ENCODE data around the gene CDH13.

Gene CDH13

GRCh38 chr16:83509316-83509715, 882.5 kb downstream of the CDH13 start:
- Histone ChIP-seq H3K4me1 (ENCODE audit: low read length) (no peaks in the 10 kb centered on the region), H3K27me3 (replicated peaks; ENCODE audit: insufficient read depth, low read length) (no peaks in the 10 kb centered on the region), H2AFZ (ENCODE audit: low read length) (no peak overlapping the region), H3K4me3 (ENCODE audit: low read length) (no peak overlapping the region), H3K9me2 (replicated peaks; ENCODE audit: insufficient read depth, low read length) (no peaks in the 10 kb centered on the region), H3K9ac (ENCODE audit: low read length) (no peak overlapping the region), H3K79me2 (ENCODE audit: low read length) (no peaks in the 10 kb centered on the region), H3K9me3 (replicated peaks; ENCODE audit: insufficient read depth, low read length) (no peaks in the 10 kb centered on the region), H3K27ac (ENCODE audit: low read length) (no peak overlapping the region), H3F3A (ENCODE audit: insufficient read depth, low read length) (no peaks in the 10 kb centered on the region), H3K4me2 (ENCODE audit: low read depth, low read length) (no peak overlapping the region), H3K36me3 (replicated peaks; ENCODE audit: insufficient read depth, low read length) (no peaks in the 10 kb centered on the region), H4K20me1 (ENCODE audit: insufficient read depth, low read length) (no peaks in the 10 kb centered on the region)
- DNase-seq: no peak
- no peak for TF ChIP-seq EZH2 (optimal IDR thresholded peaks at IDR 0.05; ENCODE audit: low read depth, low read length)
- TF ChIP-seq CTCF (IDR thresholded peaks at IDR 0.05; ENCODE audit: low read length): no peak

- H3K4me3 ChIP-seq (ENCODE audit: low read length): no peak overlapping the region
- H3F3A ChIP-seq (ENCODE audit: insufficient read depth, low read length): no peaks in the 10 kb centered on the region
- no peaks in the 10 kb centered on the region for H3K4me1 ChIP-seq (ENCODE audit: low read length)
- H3K9ac ChIP-seq (ENCODE audit: low read length): no peak overlapping the region
- no peaks in the 10 kb centered on the region for H3K36me3 ChIP-seq (replicated peaks; ENCODE audit: insufficient read depth, low read length)
- H3K27ac ChIP-seq (ENCODE audit: low read length): no peak overlapping the region
- H2AFZ ChIP-seq (ENCODE audit: low read length): no peak overlapping the region
- no peaks in the 10 kb centered on the region for H3K9me3 ChIP-seq (replicated peaks; ENCODE audit: insufficient read depth, low read length)
- H3K9me2 ChIP-seq (replicated peaks; ENCODE audit: insufficient read depth, low read length): no peaks in the 10 kb centered on the region
- H4K20me1 ChIP-seq (ENCODE audit: insufficient read depth, low read length): no peaks in the 10 kb centered on the region
- no peaks in the 10 kb centered on the region for H3K27me3 ChIP-seq (replicated peaks; ENCODE audit: insufficient read depth, low read length)
- DNase-seq: no peak
- H3K79me2 ChIP-seq (ENCODE audit: low read length): no peaks in the 10 kb centered on the region
- TF ChIP-seq EZH2 (optimal IDR thresholded peaks at IDR 0.05; ENCODE audit: low read depth, low read length) (no peak), EZH2phosphoT487 (IDR thresholded peaks at IDR 0.05; ENCODE audit: low read length) (no peak)
- no peak overlapping the region for H3K4me2 ChIP-seq (ENCODE audit: low read depth, low read length)
These were observed 884.1 kb downstream of the CDH13 start for GRCh38 chr16:83510906-83511305.

- no peak overlapping the region for H3K4me3 ChIP-seq (ENCODE audit: low read length)
- H3K4me1 ChIP-seq (ENCODE audit: low read length): no peaks in the 10 kb centered on the region
- no peaks in the 10 kb centered on the region for H3K36me3 ChIP-seq (replicated peaks; ENCODE audit: insufficient read depth, low read length)
- H3K79me2 ChIP-seq (ENCODE audit: low read length): no peaks in the 10 kb centered on the region
- no peaks in the 10 kb centered on the region for H3K9me2 ChIP-seq (replicated peaks; ENCODE audit: insufficient read depth, low read length)
- no peaks in the 10 kb centered on the region for H3K9me3 ChIP-seq (replicated peaks; ENCODE audit: insufficient read depth, low read length)
- H3K27ac ChIP-seq (ENCODE audit: low read length): no peak overlapping the region
- DNase-seq: no peak
- TF ChIP-seq CTCF (IDR thresholded peaks at IDR 0.05; ENCODE audit: low read length): no peak
- TF ChIP-seq EZH2 (optimal IDR thresholded peaks at IDR 0.05; ENCODE audit: low read depth, low read length): no peak
- no peak for TF ChIP-seq EZH2phosphoT487 (IDR thresholded peaks at IDR 0.05; ENCODE audit: low read length)
- no peaks in the 10 kb centered on the region for H3K27me3 ChIP-seq (replicated peaks; ENCODE audit: insufficient read depth, low read length)
- H3K9ac ChIP-seq (ENCODE audit: low read length): no peak overlapping the region
- no peaks in the 10 kb centered on the region for H3F3A ChIP-seq (ENCODE audit: insufficient read depth, low read length)
- H3K4me2 ChIP-seq (ENCODE audit: low read depth, low read length): no peak overlapping the region
- no peaks in the 10 kb centered on the region for H4K20me1 ChIP-seq (ENCODE audit: insufficient read depth, low read length)
- H2AFZ ChIP-seq (ENCODE audit: low read length): no peak overlapping the region
These were observed 886.4 kb downstream of the CDH13 start for GRCh38 chr16:83513008-83513755.

GRCh38 chr16:83515395-83515794, 888.6 kb downstream of the CDH13 start:
- H3K79me2 ChIP-seq (ENCODE audit: low read length): no peaks in the 10 kb centered on the region
- H3K4me3 ChIP-seq (ENCODE audit: low read length): no peak overlapping the region
- no peak overlapping the region for H2AFZ ChIP-seq (ENCODE audit: low read length)
- no peaks in the 10 kb centered on the region for H3F3A ChIP-seq (ENCODE audit: insufficient read depth, low read length)
- H4K20me1 ChIP-seq (ENCODE audit: insufficient read depth, low read length): no peaks in the 10 kb centered on the region
- no peaks in the 10 kb centered on the region for H3K4me1 ChIP-seq (ENCODE audit: low read length)
- H3K9me3 ChIP-seq (replicated peaks; ENCODE audit: insufficient read depth, low read length): no peaks in the 10 kb centered on the region
- H3K9ac ChIP-seq (ENCODE audit: low read length): no peak overlapping the region
- no peak for DNase-seq
- H3K36me3 ChIP-seq (replicated peaks; ENCODE audit: insufficient read depth, low read length): no peaks in the 10 kb centered on the region
- H3K9me2 ChIP-seq (replicated peaks; ENCODE audit: insufficient read depth, low read length): no peaks in the 10 kb centered on the region
- no peaks in the 10 kb centered on the region for H3K27me3 ChIP-seq (replicated peaks; ENCODE audit: insufficient read depth, low read length)
- TF ChIP-seq EZH2 (optimal IDR thresholded peaks at IDR 0.05; ENCODE audit: low read depth, low read length) (no peak), CTCF (IDR thresholded peaks at IDR 0.05; ENCODE audit: low read length) (no peak), EZH2phosphoT487 (IDR thresholded peaks at IDR 0.05; ENCODE audit: low read length) (no peak)
- H3K27ac ChIP-seq (ENCODE audit: low read length): no peak overlapping the region
- H3K4me2 ChIP-seq (ENCODE audit: low read depth, low read length): no peak overlapping the region
